Measurements from ENCODE around the gene ARSJ. TPM values are rescaled to one million over a fixed set of nuclear protein-coding genes. Genes with fewer than 3 reads are reported as not detected.

The ARSJ gene
- total RNA-seq, 1 donor = 69.5 TPM

- TF ChIP-seq, protein P1, sequence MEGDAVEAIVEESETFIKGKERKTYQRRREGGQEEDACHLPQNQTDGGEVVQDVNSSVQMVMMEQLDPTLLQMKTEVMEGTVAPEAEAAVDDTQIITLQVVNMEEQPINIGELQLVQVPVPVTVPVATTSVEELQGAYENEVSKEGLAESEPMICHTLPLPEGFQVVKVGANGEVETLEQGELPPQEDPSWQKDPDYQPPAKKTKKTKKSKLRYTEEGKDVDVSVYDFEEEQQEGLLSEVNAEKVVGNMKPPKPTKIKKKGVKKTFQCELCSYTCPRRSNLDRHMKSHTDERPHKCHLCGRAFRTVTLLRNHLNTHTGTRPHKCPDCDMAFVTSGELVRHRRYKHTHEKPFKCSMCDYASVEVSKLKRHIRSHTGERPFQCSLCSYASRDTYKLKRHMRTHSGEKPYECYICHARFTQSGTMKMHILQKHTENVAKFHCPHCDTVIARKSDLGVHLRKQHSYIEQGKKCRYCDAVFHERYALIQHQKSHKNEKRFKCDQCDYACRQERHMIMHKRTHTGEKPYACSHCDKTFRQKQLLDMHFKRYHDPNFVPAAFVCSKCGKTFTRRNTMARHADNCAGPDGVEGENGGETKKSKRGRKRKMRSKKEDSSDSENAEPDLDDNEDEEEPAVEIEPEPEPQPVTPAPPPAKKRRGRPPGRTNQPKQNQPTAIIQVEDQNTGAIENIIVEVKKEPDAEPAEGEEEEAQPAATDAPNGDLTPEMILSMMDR (IDR thresholded peaks at IDR 0.05; ENCODE audit: insufficient read depth, low read depth, low read length) = peak; percentile 29
- no peak overlapping the region for H3K4me3 ChIP-seq (ENCODE audit: low read depth, low read length)
- DNase-seq (ENCODE audit: low read depth) = peak; percentile 36
Measured at GRCh38 chr4:113878668-113879067, 100.8 kb downstream of the ARSJ start.

DNA sequence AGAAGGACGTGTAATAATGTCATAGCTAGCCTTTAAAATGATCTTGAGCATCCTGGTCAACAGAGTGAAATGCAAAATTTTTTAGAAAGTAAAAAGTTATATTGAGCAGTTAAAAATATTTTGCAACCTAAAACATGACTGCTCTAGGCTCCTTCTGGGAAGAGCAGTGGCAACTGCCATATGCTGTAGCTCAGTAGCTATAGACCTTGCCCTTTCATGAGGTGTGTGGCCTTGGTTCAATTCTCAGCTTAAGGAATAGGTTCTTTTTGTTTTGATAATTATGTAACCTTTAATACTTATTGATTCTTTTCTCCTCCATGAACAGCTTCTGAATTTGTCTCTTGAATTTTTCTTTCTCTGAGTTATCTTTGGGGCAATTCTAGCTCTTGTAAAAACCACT is 105.0 kb downstream of the ARSJ start:
- no peak for DNase-seq (ENCODE audit: low read depth)
- TF ChIP-seq, protein P1 (IDR thresholded peaks at IDR 0.05; ENCODE audit: insufficient read depth, low read depth, low read length) = no peak
- H3K4me3 ChIP-seq (ENCODE audit: low read depth, low read length) = no peak overlapping the region

DNA sequence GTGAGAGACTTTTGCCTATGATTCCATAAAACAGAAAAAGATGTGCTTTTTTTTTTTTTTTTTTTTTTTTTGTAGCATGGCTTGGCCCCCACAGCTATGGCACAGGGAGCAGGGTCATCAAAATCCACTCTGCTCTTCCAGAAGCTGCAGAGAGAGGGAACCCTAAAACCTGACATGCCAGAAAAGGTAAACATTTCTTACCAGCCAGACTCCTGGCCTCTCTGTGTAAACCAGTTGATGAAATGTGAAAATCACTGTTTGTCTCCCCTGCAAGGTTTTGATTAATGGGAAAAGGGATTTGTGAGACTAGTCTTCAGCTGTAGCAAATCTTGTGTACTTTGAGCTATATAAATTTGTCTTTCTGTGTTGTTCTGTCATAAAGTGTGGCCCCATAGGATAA is 105.9 kb downstream of the ARSJ start:
- TF ChIP-seq, protein P1 (IDR thresholded peaks at IDR 0.05; ENCODE audit: insufficient read depth, low read depth, low read length) = no peak
- no peak overlapping the region for H3K4me3 ChIP-seq (ENCODE audit: low read depth, low read length)
- DNase-seq (ENCODE audit: low read depth) = no peak

- no peak for DNase-seq (ENCODE audit: low read depth)
- H3K4me3 ChIP-seq (ENCODE audit: low read depth, low read length) = no peak overlapping the region
- TF ChIP-seq, protein P1 (IDR thresholded peaks at IDR 0.05; ENCODE audit: insufficient read depth, low read depth, low read length) = no peak
Measured at GRCh38 chr4:113872426-113873260, 106.8 kb downstream of the ARSJ start.

- TF ChIP-seq, protein P1 (IDR thresholded peaks at IDR 0.05; ENCODE audit: insufficient read depth, low read depth, low read length) = no peak
- no peak overlapping the region for H3K4me3 ChIP-seq (ENCODE audit: low read depth, low read length)
- DNase-seq (ENCODE audit: low read depth) = no peak
Measured at GRCh38 chr4:113871080-113871479, 108.4 kb downstream of the ARSJ start.

DNA sequence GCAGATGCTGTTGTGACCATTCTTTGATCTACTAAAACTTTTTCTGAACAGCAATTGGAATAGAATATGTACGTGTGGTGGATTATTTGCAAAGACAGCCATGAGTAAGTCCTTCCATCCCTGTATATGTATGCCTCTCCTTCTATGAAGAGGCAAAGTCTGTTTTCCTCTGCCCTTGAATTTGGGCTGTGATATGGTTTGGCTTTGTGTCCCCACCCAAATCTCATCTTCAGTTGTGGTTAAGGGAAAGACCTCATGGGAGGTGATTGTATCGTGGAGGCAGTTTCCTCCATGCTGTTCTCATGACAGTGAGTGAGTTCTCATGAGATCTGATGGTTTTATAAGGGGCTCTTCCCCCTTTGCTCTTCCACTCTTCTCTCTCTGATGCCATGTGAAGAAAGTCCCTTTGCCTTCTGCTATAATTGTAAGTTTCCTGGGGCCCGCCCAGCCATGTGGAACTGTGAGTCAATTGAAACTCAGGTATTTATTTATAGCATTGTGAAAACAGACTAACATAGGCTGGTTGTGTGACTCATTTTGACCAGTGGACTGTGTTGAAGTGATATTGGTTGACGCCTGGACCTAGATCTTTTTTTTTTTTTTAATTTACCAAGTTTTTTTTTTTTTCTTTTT is 109.6 kb downstream of the ARSJ start:
- no peak for DNase-seq (ENCODE audit: low read depth)
- TF ChIP-seq, protein P1 (IDR thresholded peaks at IDR 0.05; ENCODE audit: insufficient read depth, low read depth, low read length) = no peak
- no peak overlapping the region for H3K4me3 ChIP-seq (ENCODE audit: low read depth, low read length)

All from fibroblast of villous mesenchyme (primary cell).